Right cardiac atrium (tissue), 5 donors: ENCODE results near the gene DGKI. TPM values are rescaled to one million over a fixed set of nuclear protein-coding genes. Genes with fewer than 3 reads are reported as not detected.

Source experiments
- ATAC-seq, 2 donors: fragments of 200-7000 bp; cut with Tn5 transposase; one replicate each; pipeline versions ENCODE4 v1.8.0 to v1.9.1; 2020; ENCODE audit warnings: moderate library complexity in 2 of 2, mild to moderate bottlenecking in 1 of 2
- DNase-seq, 3 donors: peaks; one replicate each; pipeline ENCODE4 v3.0.0-alpha.2; 2020
- H3K27ac ChIP-seq: one replicate; pipeline ENCODE4 v1.5.1; 2013; ENCODE audit warnings: mild to moderate bottlenecking, low read length, control low read depth, moderate library complexity
- H3K27me3 ChIP-seq: one replicate; pipeline ENCODE4 v1.6.1; 2013; ENCODE audit not compliant: control insufficient read depth, insufficient read depth
- H3K4me1 ChIP-seq: one replicate; pipeline ENCODE4 v1.6.1; 2013; ENCODE audit warnings: low read length; ENCODE audit not compliant: control insufficient read depth, insufficient read depth
- H3K4me3 ChIP-seq: one replicate; pipeline ENCODE4 v1.5.1; 2013; ENCODE audit warnings: low read length, control low read depth
- H3K9me3 ChIP-seq: one replicate; pipeline ENCODE4 v1.6.1; 2013; ENCODE audit warnings: low read length; ENCODE audit not compliant: control insufficient read depth
- WGBS: extraction: QIAGEN DNeasy Blood & Tissue Kit; methylation state at CpG from one replicate; pipeline ENCODE4 v1.1.7; 2013; 5-methylcytosine and 5-hydroxymethylcytosine counted together
- intact Hi-C, 4 donors: fragments of 100-400 bp; cut with DNase I; formaldehyde crosslinking; loops; one replicate each; pipeline versions ENCODE4 v1.11.0 to v1.14.0; 2022 to 2023
- polyA plus RNA-seq: library from polyadenylated mRNA; stranded (reverse); fragments of 200-250 nt; gene quantifications from one replicate; pipeline ENCODE4 v1.2.3, GENCODE V29; 2013
- total RNA-seq, 4 donors: library from RNA; stranded (reverse); fragmentation: NEBNext Ultra II Directional; extraction: Animal tissue kit (Norgen Biotek cat#: 25700); gene quantifications; one replicate each; pipeline ENCODE4 v1.2.1, GENCODE V29; 2021
- donor health status: healthy with polysubstance abuse.
- donor health status: DM: no; HTN: yes; CAD: no.
- donor health status: DM: no; HTN: no; CAD: no.
- donor health status: DM: no; HTN: yes; CAD: no; lungs with severe emphysema.
- donor health status: DM: yes; HTN: yes; CAD: no.

Gene DGKI
- total and polyA plus RNA-seq, 5 donors: 2.1 to 14.9 (median 7.7) TPM

DNA sequence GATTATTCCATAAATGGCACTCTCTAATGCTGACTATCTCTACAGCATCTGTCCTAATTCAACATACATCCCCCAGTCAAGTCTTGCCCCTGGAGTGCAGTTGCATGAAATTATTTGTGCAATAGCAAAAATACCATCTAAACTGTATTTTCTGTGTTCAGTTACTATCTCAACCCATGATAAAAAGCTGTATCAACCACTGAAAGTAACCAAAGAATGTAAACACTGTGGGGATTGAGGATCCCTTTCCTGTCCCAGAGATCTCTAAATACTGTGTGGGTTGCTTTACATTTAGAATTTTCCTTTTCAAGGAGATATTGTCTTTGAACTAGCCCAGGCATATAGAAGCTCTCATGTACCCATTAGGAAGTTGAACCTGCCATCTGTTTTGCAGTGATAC lies 23.9 kb upstream of the DGKI start:
- no peak for DNase-seq
- no peak overlapping the region for H3K27ac ChIP-seq
- intact Hi-C loops: no loop called here
- no peak overlapping the region for H3K4me3 ChIP-seq
- H3K27me3 ChIP-seq: no peaks in the 10 kb centered on the region
- no peak for ATAC-seq
- no peaks in the 10 kb centered on the region for H3K9me3 ChIP-seq
- H3K4me1 ChIP-seq: peaks cover 8% of the 10 kb centered on the region

DNA sequence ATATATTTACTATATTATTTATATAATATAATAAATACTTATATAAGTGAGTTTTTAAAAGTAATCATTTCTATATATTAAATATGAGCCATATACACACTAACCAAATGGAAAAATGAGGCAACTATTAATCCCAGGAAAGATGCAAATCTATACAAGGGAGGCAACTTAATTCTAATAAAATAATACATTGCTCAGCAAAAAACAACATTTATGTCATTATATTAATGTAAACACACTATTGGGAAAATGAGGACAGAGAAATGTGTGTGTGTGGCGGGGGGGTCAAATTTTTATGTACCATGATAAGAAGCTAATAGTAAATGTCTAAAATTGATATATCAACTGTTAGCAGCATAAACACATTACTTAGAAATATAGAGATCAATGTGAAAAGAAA lies 23.3 kb upstream of the DGKI start:
- Histone ChIP-seq H3K4me3 (no peak overlapping the region), H3K4me1 (peaks cover 5% of the 10 kb centered on the region), H3K27me3 (no peaks in the 10 kb centered on the region), H3K27ac (no peak overlapping the region), H3K9me3 (no peaks in the 10 kb centered on the region)
- no peak for DNase-seq
- 100% methylated on average over 1 of the region's 1 CpG for WGBS
- no peak for ATAC-seq
- intact Hi-C loops: no loop called here

GRCh38 chr7:137869260-137869659 lies 22.5 kb upstream of the DGKI start:
- intact Hi-C loops: no loop called here
- Histone ChIP-seq H3K27ac (no peak overlapping the region), H3K27me3 (no peaks in the 10 kb centered on the region), H3K4me3 (no peak overlapping the region), H3K9me3 (no peaks in the 10 kb centered on the region), H3K4me1 (peaks cover 4% of the 10 kb centered on the region)
- DNase-seq (no peak), ATAC-seq (no peak)
- 96% methylated on average over 3 of the region's 3 CpGs for WGBS

DNA sequence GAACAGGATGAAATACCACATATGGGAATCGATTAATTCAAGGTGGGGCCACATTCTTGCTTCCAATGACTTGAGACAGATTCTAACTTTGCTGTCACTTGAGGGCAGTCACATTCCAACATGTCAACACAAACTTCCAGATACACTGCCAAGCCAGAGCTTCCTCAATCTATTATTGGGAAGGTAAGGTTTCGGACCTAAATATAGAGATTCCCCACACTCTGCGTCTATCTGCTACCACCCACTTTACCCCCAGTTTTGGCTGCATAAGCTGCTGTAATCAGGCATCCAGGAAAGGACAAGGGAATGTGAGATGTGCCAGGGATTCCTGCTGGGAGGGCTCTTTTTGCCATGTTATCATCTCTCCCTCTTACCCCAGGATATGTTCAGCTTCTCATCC lies 20.5 kb upstream of the DGKI start:
- Histone ChIP-seq H3K27me3 (no peaks in the 10 kb centered on the region), H3K4me1 (peaks cover 2% of the 10 kb centered on the region), H3K27ac (no peak overlapping the region), H3K4me3 (no peak overlapping the region), H3K9me3 (no peaks in the 10 kb centered on the region)
- intact Hi-C loops: loop anchor here in 1 of 4 donors (2.0 kb wide), 1 partner anchor 32 kb away; no protein-coding TSS in a partner anchor
- no peak for DNase-seq
- peak; percentile 88 to 93 for ATAC-seq
- 70% methylated on average over 3 of the region's 3 CpGs for WGBS

- intact Hi-C loops: loop anchor here in 1 of 4 donors (2.0 kb wide), 1 partner anchor 33 kb away; no protein-coding TSS in a partner anchor
- DNase-seq (no peak), ATAC-seq (no peak)
- no peaks in the 10 kb centered on the region for H3K4me1 ChIP-seq
- H3K9me3 ChIP-seq: no peaks in the 10 kb centered on the region
- WGBS: 100% methylated on average over 1 of the region's 1 CpG
- no peak overlapping the region for H3K4me3 ChIP-seq
- H3K27ac ChIP-seq: no peak overlapping the region
- H3K27me3 ChIP-seq: no peaks in the 10 kb centered on the region
These were observed 19.0 kb upstream of the DGKI start for GRCh38 chr7:137865764-137866163.

DNA sequence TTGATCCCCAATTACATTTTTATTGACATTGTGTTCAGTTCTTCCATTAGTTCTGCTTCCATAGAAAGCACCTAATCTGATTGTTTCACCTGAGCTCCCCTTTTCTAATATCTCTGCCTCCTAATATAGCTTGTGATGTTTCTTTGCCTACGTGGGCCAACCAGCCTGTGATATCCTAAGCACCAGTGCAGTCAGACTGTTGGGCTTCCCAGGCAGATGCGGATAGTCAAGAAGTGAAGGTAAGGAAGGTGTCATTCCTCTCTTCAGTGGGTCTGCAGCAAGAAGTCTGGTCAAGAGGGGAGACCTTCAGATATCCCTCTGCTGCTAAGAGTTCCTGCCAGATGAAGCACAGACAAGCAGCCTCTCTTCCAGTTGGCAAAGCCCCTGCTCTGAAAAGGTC lies 16.2 kb upstream of the DGKI start:
- H3K27me3 ChIP-seq: no peaks in the 10 kb centered on the region
- peak; percentile 15 to 32 for ATAC-seq
- no peaks in the 10 kb centered on the region for H3K9me3 ChIP-seq
- peak overlapping the region; percentile 59 for H3K27ac ChIP-seq
- 71% methylated on average over 2 of the region's 2 CpGs for WGBS
- DNase-seq: no peak
- intact Hi-C loops: no loop called here
- H3K4me1 ChIP-seq: no peaks in the 10 kb centered on the region
- no peak overlapping the region for H3K4me3 ChIP-seq

DNA sequence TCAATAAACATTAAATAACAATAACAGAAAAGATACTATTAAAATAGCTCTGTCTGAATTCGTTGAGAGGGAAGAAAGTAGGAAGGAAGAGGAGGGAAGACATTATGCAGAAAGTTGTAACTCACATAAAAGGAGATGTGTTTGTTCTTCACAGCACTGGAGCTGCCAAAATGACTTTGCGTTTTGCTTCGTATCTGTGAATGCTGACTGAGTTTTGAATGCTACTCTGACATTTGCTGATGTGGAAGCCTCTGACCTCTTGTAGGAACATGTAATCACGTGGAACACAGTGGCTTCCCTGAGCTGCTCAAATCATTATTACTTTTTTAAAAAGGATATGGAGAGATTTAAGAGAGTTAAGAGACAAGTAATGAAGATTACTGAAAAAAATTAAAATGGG lies 15.6 kb upstream of the DGKI start:
- WGBS: 18% methylated on average over 4 of the region's 4 CpGs
- ATAC-seq (peak in 1 of 2 donors; percentile 59), DNase-seq (no peak)
- intact Hi-C loops: no loop called here
- Histone ChIP-seq H3K27ac (no peak overlapping the region), H3K4me3 (no peak overlapping the region), H3K9me3 (no peaks in the 10 kb centered on the region), H3K4me1 (no peaks in the 10 kb centered on the region), H3K27me3 (no peaks in the 10 kb centered on the region)

DNA sequence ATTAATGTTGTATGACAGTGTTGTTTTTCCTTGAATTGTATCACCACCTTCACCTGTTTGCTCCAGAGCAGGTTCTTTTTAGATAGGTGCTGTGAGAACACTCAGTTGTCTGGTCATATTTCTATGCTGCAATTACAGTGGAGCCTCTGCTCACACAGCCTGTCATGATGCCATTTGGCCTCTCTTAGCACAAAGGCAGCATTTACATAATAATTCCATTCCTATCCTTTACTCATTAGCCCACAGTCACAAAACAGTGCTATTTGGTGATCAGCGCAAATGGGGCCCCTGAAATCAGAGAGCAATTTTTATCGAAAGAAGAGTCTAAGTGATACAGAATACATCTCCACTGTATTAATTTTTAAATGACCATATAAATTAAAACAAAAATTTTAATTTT lies 13.8 kb upstream of the DGKI start:
- H3K27me3 ChIP-seq: no peaks in the 10 kb centered on the region
- DNase-seq (no peak), ATAC-seq (no peak)
- H3K4me3 ChIP-seq: no peak overlapping the region
- 100% methylated on average over 2 of the region's 2 CpGs for WGBS
- H3K4me1 ChIP-seq: no peaks in the 10 kb centered on the region
- intact Hi-C loops: no loop called here
- no peaks in the 10 kb centered on the region for H3K9me3 ChIP-seq
- no peak overlapping the region for H3K27ac ChIP-seq

DNA sequence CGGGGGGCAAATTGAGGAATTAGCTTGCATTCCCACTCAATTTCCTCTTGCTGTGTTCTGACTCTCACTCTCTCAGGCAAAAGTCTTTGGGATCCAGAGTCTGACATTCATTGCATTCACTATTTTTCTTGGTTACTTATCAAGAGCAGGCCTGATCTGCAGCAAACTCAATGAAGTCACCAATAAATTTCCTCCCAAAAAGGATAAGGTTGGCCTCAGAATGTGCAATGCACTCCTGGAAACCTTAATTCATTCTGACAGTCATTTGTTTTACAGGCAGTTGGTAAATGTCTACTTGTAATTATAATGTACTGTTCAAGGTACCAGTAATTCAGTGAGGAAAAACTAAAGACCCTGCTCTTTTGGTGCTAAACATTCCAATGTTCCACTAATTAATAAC lies 6.3 kb upstream of the DGKI start:
- DNase-seq: no peak
- intact Hi-C loops: no loop called here
- no peaks in the 10 kb centered on the region for H3K27me3 ChIP-seq
- 100% methylated on average over 1 of the region's 1 CpG for WGBS
- no peak overlapping the region for H3K27ac ChIP-seq
- H3K9me3 ChIP-seq: no peaks in the 10 kb centered on the region
- no peaks in the 10 kb centered on the region for H3K4me1 ChIP-seq
- ATAC-seq: no peak
- H3K4me3 ChIP-seq: no peak overlapping the region

DNA sequence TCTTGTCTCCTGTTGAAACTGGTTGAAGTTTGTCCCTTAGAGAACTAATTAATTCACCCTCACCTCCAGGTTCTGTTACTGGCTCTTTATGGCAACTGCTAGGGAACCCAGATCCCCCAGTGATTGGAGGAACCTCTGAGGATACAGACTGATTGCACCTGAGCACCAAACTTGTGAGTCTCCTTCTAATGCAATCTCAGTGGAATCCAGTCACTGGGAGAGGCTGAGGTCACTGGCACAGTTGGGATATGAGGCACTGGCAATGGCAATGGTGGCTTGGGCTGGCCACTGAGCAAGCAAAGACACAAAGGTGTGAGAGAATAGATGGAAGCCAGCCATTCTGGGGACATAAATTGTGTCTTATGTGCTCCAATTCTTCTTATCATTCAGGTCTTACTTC lies 5.3 kb upstream of the DGKI start:
- ATAC-seq: no peak
- intact Hi-C loops: no loop called here

DNA sequence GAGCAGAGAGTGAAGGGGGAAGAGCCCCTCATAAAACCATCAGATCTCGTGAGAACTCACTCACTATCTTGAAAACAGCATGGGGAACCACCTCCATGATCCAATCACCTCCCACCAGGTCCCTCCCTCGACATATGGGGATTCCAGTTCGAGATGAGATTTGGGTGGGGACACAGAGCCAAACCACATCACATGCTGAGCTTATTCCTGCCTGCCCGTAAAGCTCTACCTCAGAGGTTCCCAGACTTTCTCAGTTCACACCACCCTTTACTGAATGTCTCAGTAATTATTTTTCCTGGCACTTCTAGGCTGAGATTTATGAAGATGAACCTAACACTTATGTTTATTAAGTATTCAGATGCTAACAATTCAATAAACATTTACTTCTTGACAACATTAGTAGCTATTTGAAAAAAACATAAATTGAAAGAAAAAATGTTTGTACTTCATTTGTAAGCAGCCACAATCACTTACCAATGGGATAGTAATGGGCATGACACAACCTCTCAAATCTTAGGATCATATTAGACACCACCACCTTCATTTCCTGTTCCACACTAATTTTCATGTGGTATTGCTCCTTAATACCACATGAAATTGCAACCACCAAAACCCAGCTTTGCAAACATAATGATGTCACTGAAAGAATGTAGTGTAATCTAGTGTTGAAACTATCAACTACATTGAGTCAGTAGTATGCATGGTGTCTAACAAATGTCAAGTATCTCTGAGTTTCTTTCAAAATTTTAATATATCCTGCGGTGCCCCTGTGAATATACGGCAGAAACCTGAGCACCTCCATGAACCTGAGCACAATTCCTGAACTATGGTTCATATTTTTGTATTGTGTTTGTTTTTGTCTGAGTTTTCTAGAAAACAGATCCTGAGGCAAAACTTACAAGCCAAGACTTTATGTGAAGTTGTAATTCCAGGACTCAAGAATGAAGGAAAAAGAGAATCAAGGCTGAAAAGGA lies 4.5 kb upstream of the DGKI start:
- Histone ChIP-seq H3K27ac (no peak overlapping the region), H3K9me3 (no peaks in the 10 kb centered on the region), H3K27me3 (no peaks in the 10 kb centered on the region), H3K4me1 (peaks cover 5% of the 10 kb centered on the region), H3K4me3 (no peak overlapping the region)
- WGBS: 88% methylated on average over 6 of the region's 6 CpGs
- intact Hi-C loops: no loop called here
- no peak for DNase-seq
- ATAC-seq: no peak

More for the DNA sequence above, 5.3 kb upstream of the DGKI start:
- Histone ChIP-seq H3K4me3 (no peak overlapping the region), H3K9me3 (no peaks in the 10 kb centered on the region), H3K27me3 (no peaks in the 10 kb centered on the region), H3K27ac (no peak overlapping the region), H3K4me1 (peaks cover 4% of the 10 kb centered on the region)
- DNase-seq: no peak
